Panc1 (cell line): Measurements from ENCODE around the gene SEC22A. TPM values are rescaled to one million over a fixed set of nuclear protein-coding genes. Genes with fewer than 3 reads are reported as not detected.
A peak's percentile ranks its signal among the peaks of the same experiment; 100 is the strongest.

Experiments
- ATAC-seq: fragments of 200-7000 bp; cut with Tn5 transposase; 2 replicates; pipeline ENCODE4 v1.9.1; 2020; ENCODE audit warnings: mild to moderate bottlenecking, moderate library complexity
- BruUV-seq: library from RNA; stranded (reverse); fragments of 400-500 nt; replicated peaks from 2 replicates; lab custom pipeline; 2021; lab: Mats Ljungman, UMichigan
- CTCF ChIA-PET: fragments of 300-600 bp; sonication (Branson Sonifier 250); formaldehyde crosslinking; loops from one replicate; lab custom pipeline; 2022; ENCODE audit warnings: antibody characterized with exemption; lab: Charles Lee
- POLR2A ChIA-PET: fragments of 300-600 bp; sonication (Branson Sonifier 250); formaldehyde crosslinking; loops from one replicate; lab custom pipeline; 2022; ENCODE audit warnings: antibody characterized with exemption; lab: Charles Lee
- DNase-seq: peaks from one replicate; pipeline ENCODE4 v3.0.0-alpha.2; 2010; ENCODE audit warnings: low read depth, low spot score
- H3K27ac ChIP-seq: 2 replicates; pipeline ENCODE4 v1.5.1; 2011; ENCODE audit warnings: mild to moderate bottlenecking, low read length, inconsistent platforms
- H3K27me3 ChIP-seq: fragments of 200-500 bp; sonication (Bioruptor generic); 2 replicates; pipeline ENCODE4 v1.6.0; 2014; ENCODE audit warnings: low read length, inconsistent platforms; ENCODE audit not compliant: control insufficient read depth, insufficient read depth
- H3K36me3 ChIP-seq: fragments of 200-500 bp; sonication (Bioruptor generic); 2 replicates; pipeline ENCODE4 v1.5.1; 2014; ENCODE audit warnings: inconsistent platforms, mild to moderate bottlenecking, low read length, moderate library complexity; ENCODE audit not compliant: control insufficient read depth, insufficient read depth
- H3K4me1 ChIP-seq: 2 replicates; pipeline ENCODE4 v1.5.1; 2011; ENCODE audit warnings: inconsistent platforms, mild to moderate bottlenecking, low read length, moderate library complexity; ENCODE audit not compliant: control insufficient read depth, insufficient read depth
- H3K4me3 ChIP-seq, 2 experiments: 2 replicates each; pipeline ENCODE4 v1.5.1; 2011 to 2012; ENCODE audit warnings: low read depth in 2 of 2, low read length in 2 of 2, mild to moderate bottlenecking in 2 of 2, inconsistent platforms in 1 of 2, moderate library complexity in 1 of 2
- H3K9me3 ChIP-seq: fragments of 200-500 bp; sonication (Bioruptor generic); 2 replicates; pipeline ENCODE4 v1.5.1; 2014; ENCODE audit warnings: low read depth, mild to moderate bottlenecking, inconsistent platforms, low read length, moderate library complexity; ENCODE audit not compliant: control insufficient read depth, insufficient read depth
- CTCF ChIP-seq: fragments of 450-650 bp; IDR thresholded peaks from 2 replicates; pipeline ENCODE4 v1.5.1; 2017; ENCODE audit warnings: mild to moderate bottlenecking
- POLR2AphosphoS5 ChIP-seq: IDR thresholded peaks from 2 replicates; pipeline ENCODE4 v1.6.1; 2012; ENCODE audit warnings: mild to moderate bottlenecking, low read depth, low read length, moderate library complexity
- SIN3A ChIP-seq: IDR thresholded peaks from 2 replicates; pipeline ENCODE4 v1.6.1; 2012; ENCODE audit warnings: low read depth, mild to moderate bottlenecking, low read length, moderate library complexity, borderline replicate concordance; ENCODE audit not compliant: insufficient read depth
- TCF7L2 ChIP-seq: IDR thresholded peaks from 2 replicates; pipeline ENCODE4 v1.6.1; 2011; ENCODE audit warnings: mild to moderate bottlenecking, low read depth, low read length, inconsistent platforms
- in situ Hi-C: cut with HindIII; loops from 2 replicates; pipeline ENCODE4 v1.10.0; 2016; ENCODE audit warnings: low sequenced_read_pairs, low pct_unique_long_range_greater_than_20kb
- intact Hi-C: fragments of 100-400 bp; cut with micrococcal nuclease; formaldehyde crosslinking; loops from one replicate; pipeline ENCODE4 v1.10.0; 2022; ENCODE audit not compliant: unreplicated experiment
- total RNA-seq: library from RNA; stranded (reverse); gene quantifications from one replicate; pipeline ENCODE4 v1.2.1, GENCODE V29; 2021; ENCODE audit not compliant: unreplicated experiment
- TF ChIP-seq, protein P1 (sequence below), 2 experiments: IDR thresholded peaks; 2 replicates each; pipeline ENCODE4 v1.6.1; 2011 to 2012; ENCODE audit warnings: low read depth in 2 of 2, control low read depth in 1 of 2, low read length in 1 of 2, mild to moderate bottlenecking in 1 of 2, moderate library complexity in 1 of 2; ENCODE audit not compliant: insufficient read depth in 1 of 2

The SEC22A gene
- total RNA-seq, 1 experiment from 2014 or later, result 22.7 TPM

DNA sequence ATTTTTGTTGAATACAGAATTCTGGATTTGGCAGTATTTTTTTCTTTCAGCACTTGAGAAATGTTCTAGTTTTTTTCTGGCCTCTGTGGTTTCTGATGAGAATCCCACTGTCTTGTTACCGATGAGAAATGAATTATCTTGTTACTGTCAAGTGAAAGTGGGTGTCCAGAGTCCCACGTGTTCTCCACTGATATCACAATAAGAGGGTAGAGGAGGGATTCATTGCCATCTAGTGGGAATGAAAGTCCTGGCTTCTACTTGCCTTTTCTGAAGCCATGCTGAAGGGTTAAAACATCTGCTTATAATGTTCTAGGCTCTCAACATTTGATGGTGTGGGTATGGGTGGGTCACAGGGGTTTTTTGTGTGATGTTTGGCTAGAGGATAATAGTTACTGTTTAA lies 66.1 kb downstream of the SEC22A start:
- in situ Hi-C loops (no loop called here), intact Hi-C loops (no loop called here)
- BruUV-seq, result no TSS peak
- peaks cover 6% of the 10 kb centered on the region; the same call in 1 of the 2 replicates for H3K9me3 ChIP-seq
- no peaks in the 10 kb centered on the region for H3K36me3 ChIP-seq
- DNase-seq (no peak), ATAC-seq (no peak)
- H3K4me1 ChIP-seq, result no peaks in the 10 kb centered on the region
- peak; percentile 19; the same call in 1 of the 2 replicates for TF ChIP-seq CTCF
- TF ChIP-seq, protein P1, sequence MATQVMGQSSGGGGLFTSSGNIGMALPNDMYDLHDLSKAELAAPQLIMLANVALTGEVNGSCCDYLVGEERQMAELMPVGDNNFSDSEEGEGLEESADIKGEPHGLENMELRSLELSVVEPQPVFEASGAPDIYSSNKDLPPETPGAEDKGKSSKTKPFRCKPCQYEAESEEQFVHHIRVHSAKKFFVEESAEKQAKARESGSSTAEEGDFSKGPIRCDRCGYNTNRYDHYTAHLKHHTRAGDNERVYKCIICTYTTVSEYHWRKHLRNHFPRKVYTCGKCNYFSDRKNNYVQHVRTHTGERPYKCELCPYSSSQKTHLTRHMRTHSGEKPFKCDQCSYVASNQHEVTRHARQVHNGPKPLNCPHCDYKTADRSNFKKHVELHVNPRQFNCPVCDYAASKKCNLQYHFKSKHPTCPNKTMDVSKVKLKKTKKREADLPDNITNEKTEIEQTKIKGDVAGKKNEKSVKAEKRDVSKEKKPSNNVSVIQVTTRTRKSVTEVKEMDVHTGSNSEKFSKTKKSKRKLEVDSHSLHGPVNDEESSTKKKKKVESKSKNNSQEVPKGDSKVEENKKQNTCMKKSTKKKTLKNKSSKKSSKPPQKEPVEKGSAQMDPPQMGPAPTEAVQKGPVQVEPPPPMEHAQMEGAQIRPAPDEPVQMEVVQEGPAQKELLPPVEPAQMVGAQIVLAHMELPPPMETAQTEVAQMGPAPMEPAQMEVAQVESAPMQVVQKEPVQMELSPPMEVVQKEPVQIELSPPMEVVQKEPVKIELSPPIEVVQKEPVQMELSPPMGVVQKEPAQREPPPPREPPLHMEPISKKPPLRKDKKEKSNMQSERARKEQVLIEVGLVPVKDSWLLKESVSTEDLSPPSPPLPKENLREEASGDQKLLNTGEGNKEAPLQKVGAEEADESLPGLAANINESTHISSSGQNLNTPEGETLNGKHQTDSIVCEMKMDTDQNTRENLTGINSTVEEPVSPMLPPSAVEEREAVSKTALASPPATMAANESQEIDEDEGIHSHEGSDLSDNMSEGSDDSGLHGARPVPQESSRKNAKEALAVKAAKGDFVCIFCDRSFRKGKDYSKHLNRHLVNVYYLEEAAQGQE (IDR thresholded peaks at IDR 0.05; ENCODE audit: insufficient read depth in 1 of 2, low read depth in 2 of 2, low read length in 1 of 2), result no peak
- no peak overlapping the region for H3K4me3 ChIP-seq
- no peak overlapping the region for H3K27ac ChIP-seq
- POLR2A ChIA-PET, result no interaction called here
- H3K27me3 ChIP-seq, result no peaks in the 10 kb centered on the region
- CTCF ChIA-PET, result no interaction called here

GRCh38 chr3:123270818-123271217 lies 69.1 kb downstream of the SEC22A start:
- Histone ChIP-seq H3K36me3 (no peaks in the 10 kb centered on the region), H3K27ac (no peak overlapping the region), H3K27me3 (no peaks in the 10 kb centered on the region), H3K9me3 (peaks cover 6% of the 10 kb centered on the region; the same call in 1 of the 2 replicates), H3K4me3 (no peak overlapping the region), H3K4me1 (no peaks in the 10 kb centered on the region)
- POLR2A ChIA-PET, result no interaction called here
- intact Hi-C loops, result no loop called here
- CTCF ChIA-PET, result no interaction called here
- no peak for TF ChIP-seq POLR2AphosphoS5
- DNase-seq (no peak), ATAC-seq (no peak)
- no TSS peak for BruUV-seq
- in situ Hi-C loops, result no loop called here

DNA sequence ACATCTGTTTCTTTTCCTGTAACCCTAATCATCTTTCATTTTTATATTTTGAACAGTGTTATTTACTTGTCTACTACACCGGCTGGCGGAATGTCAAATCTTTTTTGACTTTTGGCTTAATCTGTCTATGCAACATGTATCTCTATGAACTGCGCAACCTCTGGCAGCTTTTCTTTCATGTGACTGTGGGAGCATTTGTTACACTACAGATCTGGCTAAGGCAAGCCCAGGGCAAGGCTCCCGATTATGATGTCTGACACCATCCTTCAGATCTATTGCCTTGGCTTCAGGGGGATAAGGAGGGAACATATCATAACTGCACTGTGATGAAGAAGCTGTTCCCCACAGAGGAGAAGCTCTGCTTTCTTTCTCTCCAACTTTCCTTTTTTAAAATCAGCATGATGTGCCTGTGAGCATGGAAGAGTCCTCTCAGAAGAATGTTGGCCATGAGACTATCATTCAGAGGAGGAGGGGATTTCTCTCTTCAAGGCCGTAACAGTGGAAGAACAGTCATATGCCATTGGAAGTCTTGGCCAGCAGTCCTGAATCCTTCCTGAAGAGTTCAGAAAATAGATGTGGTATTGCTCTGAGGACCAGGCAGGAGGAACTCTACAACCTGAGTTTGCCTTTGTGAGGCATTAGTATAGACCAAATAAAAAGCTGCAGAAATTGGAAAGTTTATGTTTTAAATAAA lies 69.9 kb downstream of the SEC22A start:
- TF ChIP-seq, protein P1 (IDR thresholded peaks at IDR 0.05; ENCODE audit: insufficient read depth in 1 of 2, low read depth in 2 of 2, low read length in 1 of 2), result no peak
- TF ChIP-seq SIN3A (no peak), CTCF (no peak), POLR2AphosphoS5 (no peak), TCF7L2 (no peak)
- H3K36me3 ChIP-seq, result no peaks in the 10 kb centered on the region
- H3K4me3 ChIP-seq, result no peak overlapping the region
- H3K27ac ChIP-seq, result no peak overlapping the region
- H3K9me3 ChIP-seq, result no peaks in the 10 kb centered on the region
- ChIA-PET CTCF (interaction anchor here (0.5 kb wide), 1 partner anchor 92 kb away, joined by 7 read pairs; no protein-coding TSS in a partner anchor), POLR2A (no interaction called here)
- intact Hi-C loops (no loop called here), in situ Hi-C loops (no loop called here)
- no peak for DNase-seq
- no peak for ATAC-seq
- no TSS peak for BruUV-seq
- H3K27me3 ChIP-seq, result no peaks in the 10 kb centered on the region
- no peaks in the 10 kb centered on the region for H3K4me1 ChIP-seq
